GM12891 (cell line): ENCODE data around the gene RAB11FIP4.

ENCODE experiments used
- PAX5 ChIP-seq: IDR thresholded peaks from 2 replicates; pipeline ENCODE4 v1.6.1; 2011; ENCODE audit warnings: low read length, moderate library complexity, mild to moderate bottlenecking; ENCODE audit not compliant: insufficient read depth, severe bottlenecking
- POLR2A ChIP-seq: IDR thresholded peaks from 2 replicates; pipeline ENCODE4 v1.6.1; 2011; ENCODE audit warnings: low read depth, low read length, control low read depth
- POLR2AphosphoS5 ChIP-seq: IDR thresholded peaks from 2 replicates; pipeline ENCODE4 v1.6.1; 2011; ENCODE audit warnings: low read depth, low read length, control low read depth
- SPI1 ChIP-seq: IDR thresholded peaks from 2 replicates; pipeline ENCODE4 v1.6.1; 2011; ENCODE audit warnings: low read depth, low read length, control low read depth

DNA sequence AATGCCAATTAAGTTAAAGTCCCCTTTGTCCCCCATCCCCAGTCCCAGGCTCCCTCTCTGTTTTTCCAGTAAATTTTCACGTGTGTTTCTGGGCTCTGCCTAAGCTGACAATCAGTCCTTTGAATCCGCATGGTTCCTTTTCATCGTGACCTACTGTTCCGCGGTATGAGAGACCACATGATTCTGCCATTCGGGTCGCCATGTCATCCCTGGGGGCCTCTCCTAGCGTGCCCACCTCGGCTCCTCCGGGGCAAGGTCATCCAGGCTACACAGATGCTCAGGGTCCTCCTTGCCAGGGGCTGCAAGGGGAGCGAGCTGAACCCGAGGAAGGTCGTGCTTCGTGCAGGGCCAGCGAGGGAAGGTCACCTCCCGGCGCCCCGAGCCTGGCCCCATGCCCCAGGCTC is 157.6 kb downstream of the RAB11FIP4 start:
- TF ChIP-seq PAX5 (no peak), SPI1 (no peak), POLR2A (no peak), POLR2AphosphoS5 (no peak)
